ENCODE data around the gene TRPV6.

Gene TRPV6

DNA sequence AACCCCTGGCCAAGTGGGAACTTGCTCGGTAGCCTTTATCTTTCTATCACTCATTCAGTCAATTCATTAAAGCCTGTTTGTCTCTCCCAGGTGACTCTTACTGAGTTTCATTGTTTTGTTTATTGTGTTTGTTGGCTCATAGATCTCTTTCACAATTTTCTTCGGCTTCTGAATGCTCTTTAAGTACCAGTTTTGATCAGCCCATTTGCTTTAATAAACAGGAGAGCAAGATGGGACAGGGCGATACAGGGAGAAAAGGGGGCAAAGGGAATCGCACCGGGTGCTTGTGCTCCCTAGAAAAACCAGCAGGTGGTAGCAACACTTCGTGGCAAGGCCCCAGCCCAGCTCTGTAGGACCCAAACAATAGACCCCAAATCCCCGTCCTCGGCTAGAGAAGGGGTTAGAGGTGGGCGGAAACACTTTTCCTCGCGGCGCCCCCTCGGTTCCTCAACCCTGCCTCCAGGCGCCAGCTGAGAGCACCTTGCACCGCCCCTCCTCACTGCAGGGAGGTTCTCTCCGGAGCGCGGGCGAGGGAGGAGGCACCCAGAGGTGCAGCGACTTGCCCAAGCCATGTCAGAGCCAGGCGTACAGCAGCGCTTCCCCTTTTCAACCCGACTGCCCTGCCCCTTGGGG lies 31.7 kb downstream of the TRPV6 start:
- TF ChIP-seq, protein P1, sequence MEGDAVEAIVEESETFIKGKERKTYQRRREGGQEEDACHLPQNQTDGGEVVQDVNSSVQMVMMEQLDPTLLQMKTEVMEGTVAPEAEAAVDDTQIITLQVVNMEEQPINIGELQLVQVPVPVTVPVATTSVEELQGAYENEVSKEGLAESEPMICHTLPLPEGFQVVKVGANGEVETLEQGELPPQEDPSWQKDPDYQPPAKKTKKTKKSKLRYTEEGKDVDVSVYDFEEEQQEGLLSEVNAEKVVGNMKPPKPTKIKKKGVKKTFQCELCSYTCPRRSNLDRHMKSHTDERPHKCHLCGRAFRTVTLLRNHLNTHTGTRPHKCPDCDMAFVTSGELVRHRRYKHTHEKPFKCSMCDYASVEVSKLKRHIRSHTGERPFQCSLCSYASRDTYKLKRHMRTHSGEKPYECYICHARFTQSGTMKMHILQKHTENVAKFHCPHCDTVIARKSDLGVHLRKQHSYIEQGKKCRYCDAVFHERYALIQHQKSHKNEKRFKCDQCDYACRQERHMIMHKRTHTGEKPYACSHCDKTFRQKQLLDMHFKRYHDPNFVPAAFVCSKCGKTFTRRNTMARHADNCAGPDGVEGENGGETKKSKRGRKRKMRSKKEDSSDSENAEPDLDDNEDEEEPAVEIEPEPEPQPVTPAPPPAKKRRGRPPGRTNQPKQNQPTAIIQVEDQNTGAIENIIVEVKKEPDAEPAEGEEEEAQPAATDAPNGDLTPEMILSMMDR (IDR thresholded peaks at IDR 0.05; ENCODE audit: extremely low read depth, insufficient read depth, missing control alignments) = peak; percentile 82
- in situ Hi-C loops (cut with MboI; ENCODE audit: low pct_unique_long_range_greater_than_20kb, low sequenced_read_pairs, unreplicated experiment) = loop anchor here (25.0 kb wide), 1 partner anchor 358 kb away; the partner anchor contains the start of gene TAS2R40
- DNase-seq (ENCODE audit: low spot score) = peak; percentile 87

DNA sequence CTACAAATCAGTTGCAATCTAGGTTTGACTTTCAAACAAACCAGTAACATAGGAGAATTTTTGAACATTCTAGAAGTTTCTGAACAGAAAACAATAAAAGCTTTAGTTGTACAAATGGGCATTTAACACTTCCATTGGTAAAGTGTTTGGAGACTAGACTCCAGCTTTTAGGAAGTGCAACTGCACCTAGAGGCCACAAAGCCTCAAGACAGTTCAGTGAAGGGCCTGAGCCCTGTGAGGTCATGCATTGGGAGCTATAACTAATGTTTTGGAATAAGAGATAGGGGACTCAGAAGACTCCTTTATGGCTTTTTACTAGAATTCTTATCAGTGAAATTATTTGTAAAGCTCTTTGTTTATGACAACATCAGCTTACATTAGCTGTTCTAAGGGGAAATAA lies 33.6 kb downstream of the TRPV6 start:
- no peak for DNase-seq (ENCODE audit: low spot score)
- in situ Hi-C loops (cut with MboI; ENCODE audit: low pct_unique_long_range_greater_than_20kb, low sequenced_read_pairs, unreplicated experiment) = loop anchor here (25.0 kb wide), 1 partner anchor 360 kb away; the partner anchor contains the start of gene TAS2R40
- TF ChIP-seq, protein P1 (IDR thresholded peaks at IDR 0.05; ENCODE audit: extremely low read depth, insufficient read depth, missing control alignments) = no peak

DNA sequence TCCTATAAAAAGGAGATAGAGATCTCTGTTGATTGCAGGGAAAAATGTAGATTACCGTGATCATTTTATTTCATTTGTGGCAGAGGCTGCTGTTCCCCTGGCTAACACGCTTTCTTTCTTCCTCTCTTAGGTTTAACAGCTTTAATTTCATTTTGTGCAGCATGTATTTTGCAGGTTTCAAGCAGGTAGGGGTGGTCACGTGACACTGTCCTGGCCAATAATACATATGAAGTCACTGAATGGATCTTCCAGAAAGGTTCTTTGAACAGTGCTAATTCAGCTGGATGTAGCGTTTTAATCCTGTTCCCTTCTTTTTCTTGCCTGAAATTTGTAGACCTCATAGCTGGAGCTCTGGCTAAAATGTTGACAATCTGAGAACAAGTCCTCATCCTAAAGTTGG lies 34.3 kb downstream of the TRPV6 start:
- in situ Hi-C loops (cut with MboI; ENCODE audit: low pct_unique_long_range_greater_than_20kb, low sequenced_read_pairs, unreplicated experiment) = loop anchor here (25.0 kb wide), 1 partner anchor 361 kb away; the partner anchor contains the start of gene TAS2R40
- TF ChIP-seq, protein P1 (IDR thresholded peaks at IDR 0.05; ENCODE audit: extremely low read depth, insufficient read depth, missing control alignments) = no peak
- no peak for DNase-seq (ENCODE audit: low spot score)

DNA sequence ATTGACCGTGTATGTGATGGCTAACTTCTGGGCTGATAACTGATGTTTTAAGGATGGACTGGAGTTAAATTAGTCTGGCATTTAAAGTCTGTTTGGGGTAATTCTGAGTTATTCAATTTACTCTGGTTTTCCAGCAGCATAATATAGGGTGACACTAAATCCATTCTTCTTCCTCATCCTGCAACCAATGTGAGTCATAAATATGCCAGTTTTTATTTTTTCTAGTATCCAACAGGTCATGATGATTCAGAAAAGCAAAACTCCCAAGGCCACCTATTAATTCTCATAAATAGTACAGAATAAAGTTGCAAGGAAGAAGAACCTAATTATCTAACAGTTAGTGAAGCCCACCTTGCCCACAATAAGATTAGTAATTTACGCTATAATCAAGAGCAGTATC lies 38.2 kb downstream of the TRPV6 start:
- TF ChIP-seq, protein P1 (IDR thresholded peaks at IDR 0.05; ENCODE audit: extremely low read depth, insufficient read depth, missing control alignments) = no peak
- in situ Hi-C loops (cut with MboI; ENCODE audit: low pct_unique_long_range_greater_than_20kb, low sequenced_read_pairs, unreplicated experiment) = no loop called here
- no peak for DNase-seq (ENCODE audit: low spot score)

DNA sequence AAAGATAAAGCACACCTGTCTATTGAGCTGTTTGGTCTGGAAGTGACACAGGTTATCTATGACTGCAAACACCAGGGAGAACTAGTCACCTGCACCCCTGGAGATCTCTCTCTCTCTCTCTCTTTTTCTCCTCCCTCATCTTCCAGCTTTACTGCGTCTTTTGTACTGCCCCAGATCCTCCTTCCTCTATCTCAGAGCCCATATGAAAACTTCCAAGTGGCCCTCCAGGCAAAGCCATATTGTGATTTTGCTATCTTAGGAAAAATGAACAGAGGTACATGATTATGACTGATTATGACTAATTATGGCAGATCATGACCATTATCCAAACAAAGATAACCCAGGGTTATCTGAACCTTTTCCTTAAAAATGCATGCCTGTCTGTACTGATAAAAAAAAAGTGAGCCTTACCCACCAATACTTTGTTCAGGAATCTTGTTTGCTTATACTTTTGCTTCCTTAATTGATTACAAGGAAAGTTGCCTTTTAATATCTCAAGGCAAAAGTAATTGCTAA lies 43.2 kb downstream of the TRPV6 start:
- in situ Hi-C loops (cut with MboI; ENCODE audit: low pct_unique_long_range_greater_than_20kb, low sequenced_read_pairs, unreplicated experiment) = no loop called here
- TF ChIP-seq, protein P1 (IDR thresholded peaks at IDR 0.05; ENCODE audit: extremely low read depth, insufficient read depth, missing control alignments) = no peak
- no peak for DNase-seq (ENCODE audit: low spot score)

DNA sequence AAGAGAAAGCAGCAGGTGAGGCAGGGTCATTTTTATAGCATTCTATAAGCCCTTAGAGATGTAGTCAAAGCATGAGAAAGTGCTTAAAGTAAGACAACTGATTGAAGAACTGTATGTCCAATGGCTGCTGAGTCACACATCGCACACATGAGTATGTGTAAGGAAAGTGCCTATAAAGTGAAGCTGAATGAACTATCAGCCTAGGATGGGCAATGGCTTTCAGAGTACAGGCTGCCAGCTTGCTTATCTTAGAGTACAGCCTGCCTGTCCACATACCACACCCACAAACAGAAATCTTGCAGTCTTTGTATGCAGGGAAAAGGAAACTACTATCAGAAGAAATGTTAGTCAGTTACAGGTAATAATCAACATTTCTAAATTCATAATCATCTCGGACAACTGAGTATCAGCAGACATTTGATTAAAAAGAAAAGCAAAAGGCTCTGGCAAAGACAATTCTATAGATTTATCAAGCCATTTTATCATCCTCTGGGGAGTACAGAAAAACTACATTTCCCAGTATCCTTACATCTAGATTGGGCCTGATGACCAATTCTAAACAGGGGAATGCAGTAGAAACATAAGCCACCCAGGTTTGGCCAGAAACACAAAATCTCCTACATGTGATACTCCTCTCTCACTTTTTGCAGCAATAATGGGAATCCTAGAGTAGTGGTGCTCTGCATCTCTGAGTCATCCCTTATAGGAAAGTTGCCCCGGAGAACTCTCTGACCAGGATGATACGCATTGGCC lies 46.9 kb downstream of the TRPV6 start:
- TF ChIP-seq, protein P1 (IDR thresholded peaks at IDR 0.05; ENCODE audit: extremely low read depth, insufficient read depth, missing control alignments) = no peak
- in situ Hi-C loops (cut with MboI; ENCODE audit: low pct_unique_long_range_greater_than_20kb, low sequenced_read_pairs, unreplicated experiment) = no loop called here
- no peak for DNase-seq (ENCODE audit: low spot score)
